Neuronal stem cell (in vitro differentiated cells): ENCODE measurements around the gene C22orf15.
A peak's percentile ranks its signal among the peaks of the same experiment; 100 is the strongest.

Experiments used
- DNase-seq: peaks from one replicate; pipeline ENCODE4 v3.0.0-alpha.2; 2013; ENCODE audit warnings: low spot score
- H2AFZ ChIP-seq: one replicate; pipeline ENCODE4 v1.6.1; 2013; ENCODE audit warnings: mild to moderate bottlenecking, low read length, inconsistent platforms
- H2AK5ac ChIP-seq: 2 replicates; pipeline ENCODE4 v1.6.1; 2013; ENCODE audit warnings: low read depth, mild to moderate bottlenecking, inconsistent platforms, low read length, moderate library complexity, mixed read lengths
- H2BK120ac ChIP-seq: 2 replicates; pipeline ENCODE4 v1.6.1; 2013; ENCODE audit warnings: low read depth, mild to moderate bottlenecking, inconsistent platforms, low read length, moderate library complexity, mixed read lengths
- H2BK12ac ChIP-seq: one replicate; pipeline ENCODE4 v1.6.1; 2013; ENCODE audit warnings: low read length, inconsistent platforms
- H2BK15ac ChIP-seq: 2 replicates; pipeline ENCODE4 v1.6.1; 2013; ENCODE audit warnings: mild to moderate bottlenecking, low read length, inconsistent platforms, mixed read lengths
- H2BK5ac ChIP-seq: one replicate; pipeline ENCODE4 v1.6.1; 2013; ENCODE audit warnings: inconsistent platforms, mild to moderate bottlenecking, low read length, moderate library complexity
- H3K14ac ChIP-seq: one replicate; pipeline ENCODE4 v1.6.1; 2013; ENCODE audit warnings: low read length, inconsistent platforms
- H3K18ac ChIP-seq: 2 replicates; pipeline ENCODE4 v1.6.1; 2013; ENCODE audit warnings: low read length, inconsistent platforms
- H3K23ac ChIP-seq: 2 replicates; pipeline ENCODE4 v1.6.1; 2013; ENCODE audit warnings: low read depth, mild to moderate bottlenecking, mixed read lengths, low read length, inconsistent platforms; ENCODE audit not compliant: poor library complexity
- H3K27ac ChIP-seq: replicated peaks from 3 replicates; pipeline ENCODE4 v1.5.1; 2013; ENCODE audit warnings: low read length, inconsistent platforms
- H3K27me3 ChIP-seq, 3 experiments: 2 replicates each; pipeline ENCODE4 v1.6.1; 2013; ENCODE audit warnings: low read length in 3 of 3, mild to moderate bottlenecking in 2 of 3, inconsistent platforms in 1 of 3, low read depth in 1 of 3, mixed read lengths in 1 of 3, moderate library complexity in 1 of 3; ENCODE audit not compliant: control insufficient read depth in 3 of 3, insufficient read depth in 3 of 3
- H3K36me3 ChIP-seq, 2 donors: replicated peaks in 1 of 2; 2 replicates each; pipeline ENCODE4 v1.6.1; 2013; ENCODE audit warnings: low read length in 2 of 2; ENCODE audit not compliant: control insufficient read depth in 2 of 2, insufficient read depth in 2 of 2
- H3K4ac ChIP-seq: 2 replicates; pipeline ENCODE4 v1.6.1; 2013; ENCODE audit warnings: inconsistent platforms, mild to moderate bottlenecking, low read length, moderate library complexity
- H3K4me1 ChIP-seq, 2 donors: 1 replicate in 1 of 2; 2 replicates in 1 of 2; pipeline ENCODE4 v1.6.1; 2013; ENCODE audit warnings: low read length in 2 of 2, low read depth in 1 of 2; ENCODE audit not compliant: control insufficient read depth in 2 of 2, insufficient read depth in 1 of 2
- H3K4me2 ChIP-seq: one replicate; pipeline ENCODE4 v1.6.1; 2013; ENCODE audit warnings: mild to moderate bottlenecking, low read length, inconsistent platforms; ENCODE audit not compliant: insufficient read depth, poor library complexity, severe bottlenecking
- H3K4me3 ChIP-seq, 2 donors: 2 replicates each; pipeline ENCODE4 v1.5.1; 2013; ENCODE audit warnings: low read length in 2 of 2, mild to moderate bottlenecking in 2 of 2, inconsistent platforms in 1 of 2, moderate library complexity in 1 of 2
- H3K79me1 ChIP-seq: one replicate; pipeline ENCODE4 v1.6.1; 2013; ENCODE audit warnings: low read depth, mild to moderate bottlenecking, inconsistent platforms, low read length, moderate library complexity
- H3K9ac ChIP-seq: one replicate; pipeline ENCODE4 v1.6.1; 2013; ENCODE audit warnings: mild to moderate bottlenecking, low read depth, low read length, inconsistent platforms; ENCODE audit not compliant: poor library complexity
- H3K9me3 ChIP-seq, 2 donors: replicated peaks in 1 of 2; 2 replicates each; pipeline versions ENCODE3 to v1.6.1; 2013; ENCODE audit warnings: low read length in 2 of 2, mild to moderate bottlenecking in 2 of 2, inconsistent platforms in 1 of 2, low read depth in 1 of 2, mixed read lengths in 1 of 2, moderate library complexity in 1 of 2; ENCODE audit not compliant: control insufficient read depth in 2 of 2, insufficient read depth in 1 of 2
- H4K8ac ChIP-seq: one replicate; pipeline ENCODE4 v1.6.1; 2013; ENCODE audit warnings: low read depth, mild to moderate bottlenecking, inconsistent platforms, low read length, moderate library complexity
- H4K91ac ChIP-seq: one replicate; pipeline ENCODE4 v1.6.1; 2013; ENCODE audit warnings: low read length, low read depth, mild to moderate bottlenecking, inconsistent platforms; ENCODE audit not compliant: poor library complexity
- WGBS, 2 donors: extraction: QIAGEN DNeasy Blood & Tissue Kit; methylation state at CpG; one replicate each; pipeline ENCODE4 v1.1.7; 2013; ENCODE audit warnings: missing lambda C conversion rate in 2 of 2, mixed read lengths in 1 of 2; ENCODE audit not compliant: insufficient read length in 2 of 2, insufficient replicate concordance in 1 of 2; ENCODE audit errors: extremely low coverage in 2 of 2; 5-methylcytosine and 5-hydroxymethylcytosine counted together

Gene C22orf15

GRCh38 chr22:23787910-23788309, 25.1 kb downstream of the C22orf15 start:
- H2BK5ac ChIP-seq: no peak overlapping the region
- H3K9me3 ChIP-seq: no peaks in the 10 kb centered on the region
- no CpG with 5 or more reads among the region's 3 CpGs for WGBS, 2 donors
- peaks cover 6 to 46% of the 10 kb centered on the region in 2 donors for H3K36me3 ChIP-seq
- peaks cover 6 to 11% of the 10 kb centered on the region in 2 donors for H3K4me1 ChIP-seq
- no peaks in the 10 kb centered on the region for H3K27me3 ChIP-seq
- H3K14ac ChIP-seq: no peak overlapping the region
- H3K9ac ChIP-seq: no peak overlapping the region
- peak overlapping the region; percentile 45 for H3K4me2 ChIP-seq
- no peak overlapping the region for H2AK5ac ChIP-seq
- peaks cover 13% of the 10 kb centered on the region for H3K79me1 ChIP-seq
- no peak overlapping the region for H2BK120ac ChIP-seq
- H2BK12ac ChIP-seq: no peak overlapping the region
- H2BK15ac ChIP-seq: no peak overlapping the region
- peak overlapping the region; percentile 71 to 95 for H3K4me3 ChIP-seq
- H4K91ac ChIP-seq: no peak overlapping the region
- H4K8ac ChIP-seq: no peak overlapping the region
- no peak overlapping the region for H3K18ac ChIP-seq
- H3K4ac ChIP-seq: no peak overlapping the region
- H3K23ac ChIP-seq: no peak overlapping the region
- DNase-seq: no peak
- no peak overlapping the region for H2AFZ ChIP-seq
- H3K27ac ChIP-seq: no peak overlapping the region

- Histone ChIP-seq H3K9ac (no peak overlapping the region), H3K4ac (no peak overlapping the region), H3K4me2 (no peak overlapping the region), H3K36me3 (peaks cover 15 to 56% of the 10 kb centered on the region in 2 donors), H4K8ac (no peak overlapping the region), H3K23ac (no peak overlapping the region), H3K18ac (no peak overlapping the region), H2BK12ac (no peak overlapping the region), H2BK120ac (no peak overlapping the region), H3K27ac (no peak overlapping the region), H3K14ac (no peak overlapping the region), H2AFZ (no peak overlapping the region), H2BK5ac (no peak overlapping the region), H3K4me3 (no peak overlapping the region), H3K9me3 (no peaks in the 10 kb centered on the region), H2AK5ac (no peak overlapping the region), H2BK15ac (no peak overlapping the region), H3K79me1 (peaks cover 17% of the 10 kb centered on the region), H3K27me3 (no peaks in the 10 kb centered on the region), H4K91ac (no peak overlapping the region), H3K4me1 (peaks cover 6 to 11% of the 10 kb centered on the region in 2 donors)
- no peak for DNase-seq
- WGBS, 2 donors: no CpG with 5 or more reads among the region's 4 CpGs
These were observed 26.3 kb downstream of the C22orf15 start for GRCh38 chr22:23789121-23789520.

GRCh38 chr22:23789638-23790037, 26.8 kb downstream of the C22orf15 start:
- no peak overlapping the region for H2BK120ac ChIP-seq
- H3K23ac ChIP-seq: no peak overlapping the region
- no peak overlapping the region for H2BK15ac ChIP-seq
- peak overlapping the region in 1 of 2 donors; percentile 10 for H3K4me3 ChIP-seq
- H3K79me1 ChIP-seq: peaks cover 17% of the 10 kb centered on the region
- H3K4me2 ChIP-seq: no peak overlapping the region
- no peak overlapping the region for H3K18ac ChIP-seq
- H2AFZ ChIP-seq: no peak overlapping the region
- no peaks in the 10 kb centered on the region for H3K9me3 ChIP-seq
- no peak overlapping the region for H4K8ac ChIP-seq
- H4K91ac ChIP-seq: no peak overlapping the region
- no peak overlapping the region for H3K27ac ChIP-seq
- no CpG with 5 or more reads among the region's 4 CpGs for WGBS, 2 donors
- no peak overlapping the region for H3K14ac ChIP-seq
- peaks cover 6 to 11% of the 10 kb centered on the region in 2 donors for H3K4me1 ChIP-seq
- H3K9ac ChIP-seq: no peak overlapping the region
- no peak for DNase-seq
- no peak overlapping the region for H2BK5ac ChIP-seq
- no peak overlapping the region for H2BK12ac ChIP-seq
- no peaks in the 10 kb centered on the region for H3K27me3 ChIP-seq
- H3K4ac ChIP-seq: no peak overlapping the region
- H3K36me3 ChIP-seq: peaks cover 15 to 62% of the 10 kb centered on the region in 2 donors
- H2AK5ac ChIP-seq: no peak overlapping the region

GRCh38 chr22:23790819-23791737, 28.3 kb downstream of the C22orf15 start:
- H2BK15ac ChIP-seq: no peak overlapping the region
- peaks cover 17% of the 10 kb centered on the region for H3K79me1 ChIP-seq
- no peak overlapping the region for H3K18ac ChIP-seq
- H2AFZ ChIP-seq: no peak overlapping the region
- no peak overlapping the region for H3K23ac ChIP-seq
- H3K14ac ChIP-seq: no peak overlapping the region
- H3K9me3 ChIP-seq: no peaks in the 10 kb centered on the region
- H2BK5ac ChIP-seq: no peak overlapping the region
- H3K27ac ChIP-seq: no peak overlapping the region
- no peak overlapping the region for H3K4me3 ChIP-seq
- H2BK120ac ChIP-seq: no peak overlapping the region
- H2BK12ac ChIP-seq: no peak overlapping the region
- H3K9ac ChIP-seq: no peak overlapping the region
- no peak overlapping the region for H4K91ac ChIP-seq
- no peak overlapping the region for H3K4ac ChIP-seq
- no peaks in the 10 kb centered on the region for H3K27me3 ChIP-seq
- H4K8ac ChIP-seq: no peak overlapping the region
- H3K36me3 ChIP-seq: peaks cover 20 to 75% of the 10 kb centered on the region in 2 donors
- WGBS, 2 donors: no CpG with 5 or more reads among the region's 11 CpGs
- H2AK5ac ChIP-seq: no peak overlapping the region
- H3K4me1 ChIP-seq: peaks cover 6 to 11% of the 10 kb centered on the region in 2 donors
- no peak for DNase-seq
- no peak overlapping the region for H3K4me2 ChIP-seq
